DOHH2 (cell line): ENCODE measurements around the gene LRRTM2.

Source experiments
- H3F3A ChIP-seq: fragments of 200-600 bp; sonication (generic), shearing (Covaris generic); 2 replicates; pipeline ENCODE4 v1.6.0; 2016; ENCODE audit warnings: antibody characterized with exemption, mild to moderate bottlenecking; ENCODE audit not compliant: control insufficient read depth, insufficient read depth
- H3K27ac ChIP-seq: fragments of 200-600 bp; sonication (generic); 2 replicates; pipeline ENCODE4 v1.5.1; 2014; ENCODE audit warnings: low read depth, mild to moderate bottlenecking, low read length, moderate library complexity
- H3K27me3 ChIP-seq: fragments of 200-600 bp; sonication (generic); 2 replicates; pipeline ENCODE4 v1.6.1; 2014; ENCODE audit warnings: mild to moderate bottlenecking, low read length, mixed read lengths; ENCODE audit not compliant: control insufficient read depth
- H3K36me3 ChIP-seq: fragments of 200-600 bp; sonication (generic); 2 replicates; pipeline ENCODE4 v1.6.1; 2014; ENCODE audit warnings: mild to moderate bottlenecking, low read length, moderate library complexity, mixed read lengths; ENCODE audit not compliant: control insufficient read depth
- H3K4me1 ChIP-seq: fragments of 200-600 bp; sonication (generic); 2 replicates; pipeline ENCODE4 v1.6.1; 2014; ENCODE audit warnings: mild to moderate bottlenecking, low read length, mixed read lengths; ENCODE audit not compliant: control insufficient read depth
- H3K4me2 ChIP-seq: fragments of 200-600 bp; sonication (generic); 2 replicates; pipeline ENCODE4 v1.6.0; 2014; ENCODE audit warnings: mild to moderate bottlenecking, low read length, moderate library complexity
- H3K4me3 ChIP-seq: fragments of 200-600 bp; sonication (generic); 2 replicates; pipeline ENCODE4 v1.5.1; 2014; ENCODE audit warnings: mild to moderate bottlenecking, low read length, mixed read lengths
- H3K79me2 ChIP-seq: fragments of 200-600 bp; sonication (generic); 2 replicates; pipeline ENCODE4 v1.6.1; 2014; ENCODE audit warnings: mild to moderate bottlenecking, low read length, mixed read lengths; ENCODE audit not compliant: control insufficient read depth
- H3K9me2 ChIP-seq: fragments of 200-600 bp; sonication (generic); replicated peaks from 2 replicates; pipeline ENCODE4 v1.6.1; 2014; ENCODE audit warnings: mild to moderate bottlenecking, low read length, mixed read lengths; ENCODE audit not compliant: control insufficient read depth
- H3K9me3 ChIP-seq: fragments of 200-600 bp; sonication (generic); 2 replicates; pipeline ENCODE4 v1.6.1; 2014; ENCODE audit warnings: antibody characterized with exemption, low read length, mixed read lengths; ENCODE audit not compliant: control insufficient read depth, insufficient read depth
- H4K20me1 ChIP-seq: fragments of 200-600 bp; sonication (generic); 2 replicates; pipeline ENCODE4 v1.6.0; 2014; ENCODE audit warnings: low read depth, mild to moderate bottlenecking, antibody characterized with exemption, low read length, moderate library complexity; ENCODE audit not compliant: control insufficient read depth, insufficient read depth
- EZH2phosphoT487 ChIP-seq: fragments of 200-600 bp; sonication (generic); IDR thresholded peaks from 2 replicates; pipeline ENCODE4 v1.6.1; 2017; ENCODE audit warnings: borderline replicate concordance, mild to moderate bottlenecking, antibody characterized with exemption, low read length, moderate library complexity, mixed read lengths
- TF ChIP-seq, protein P1 (sequence below): fragments of 200-600 bp; sonication (generic); IDR thresholded peaks from one replicate; pipeline ENCODE4 v1.5.1; 2014; ENCODE audit warnings: antibody characterized with exemption, mild to moderate bottlenecking, low read depth, low read length; ENCODE audit not compliant: poor library complexity, severe bottlenecking

Gene LRRTM2

GRCh38 chr5:138832218-138832617 lies 42.9 kb downstream of the LRRTM2 start:
- TF ChIP-seq EZH2phosphoT487 = no peak
- TF ChIP-seq, protein P1, sequence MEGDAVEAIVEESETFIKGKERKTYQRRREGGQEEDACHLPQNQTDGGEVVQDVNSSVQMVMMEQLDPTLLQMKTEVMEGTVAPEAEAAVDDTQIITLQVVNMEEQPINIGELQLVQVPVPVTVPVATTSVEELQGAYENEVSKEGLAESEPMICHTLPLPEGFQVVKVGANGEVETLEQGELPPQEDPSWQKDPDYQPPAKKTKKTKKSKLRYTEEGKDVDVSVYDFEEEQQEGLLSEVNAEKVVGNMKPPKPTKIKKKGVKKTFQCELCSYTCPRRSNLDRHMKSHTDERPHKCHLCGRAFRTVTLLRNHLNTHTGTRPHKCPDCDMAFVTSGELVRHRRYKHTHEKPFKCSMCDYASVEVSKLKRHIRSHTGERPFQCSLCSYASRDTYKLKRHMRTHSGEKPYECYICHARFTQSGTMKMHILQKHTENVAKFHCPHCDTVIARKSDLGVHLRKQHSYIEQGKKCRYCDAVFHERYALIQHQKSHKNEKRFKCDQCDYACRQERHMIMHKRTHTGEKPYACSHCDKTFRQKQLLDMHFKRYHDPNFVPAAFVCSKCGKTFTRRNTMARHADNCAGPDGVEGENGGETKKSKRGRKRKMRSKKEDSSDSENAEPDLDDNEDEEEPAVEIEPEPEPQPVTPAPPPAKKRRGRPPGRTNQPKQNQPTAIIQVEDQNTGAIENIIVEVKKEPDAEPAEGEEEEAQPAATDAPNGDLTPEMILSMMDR = no peak
- Histone ChIP-seq H3F3A (no peaks in the 10 kb centered on the region), H4K20me1 (no peaks in the 10 kb centered on the region), H3K4me3 (no peak overlapping the region), H3K79me2 (no peaks in the 10 kb centered on the region), H3K4me1 (no peaks in the 10 kb centered on the region), H3K9me3 (no peaks in the 10 kb centered on the region), H3K36me3 (0 out of 2 replicates have a peak, but pooled peaks cover 5% of the 10 kb centered on the region), H3K27me3 (no peaks in the 10 kb centered on the region), H3K27ac (no peak overlapping the region), H3K4me2 (no peak overlapping the region), H3K9me2 (no peaks in the 10 kb centered on the region)

DNA sequence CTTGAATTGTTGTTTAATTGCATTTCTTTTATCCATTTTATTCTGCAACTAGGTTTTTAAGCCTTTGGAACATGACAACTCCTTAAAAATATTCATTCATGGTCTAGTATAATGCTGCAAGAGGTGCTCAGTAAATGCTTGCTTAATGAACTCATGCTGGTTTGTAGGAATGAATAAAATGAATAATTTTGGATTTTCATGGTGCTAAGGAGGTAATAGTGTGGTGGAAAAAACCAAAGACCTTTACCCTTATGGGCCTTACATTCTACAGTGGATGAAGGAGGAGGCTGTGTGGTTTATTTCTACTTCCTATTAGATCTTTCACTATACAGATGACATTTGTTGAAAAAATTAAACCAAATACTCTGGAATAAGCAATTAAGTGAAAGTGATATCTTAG lies 43.4 kb downstream of the LRRTM2 start:
- Histone ChIP-seq H3K9me2 (no peaks in the 10 kb centered on the region), H3F3A (no peaks in the 10 kb centered on the region), H3K4me2 (no peak overlapping the region), H4K20me1 (no peaks in the 10 kb centered on the region), H3K27ac (no peak overlapping the region), H3K4me3 (no peak overlapping the region), H3K4me1 (no peaks in the 10 kb centered on the region), H3K9me3 (no peaks in the 10 kb centered on the region), H3K36me3 (0 out of 2 replicates have a peak, but pooled peaks cover 5% of the 10 kb centered on the region), H3K79me2 (no peaks in the 10 kb centered on the region), H3K27me3 (no peaks in the 10 kb centered on the region)
- TF ChIP-seq, protein P1 = no peak
- no peak for TF ChIP-seq EZH2phosphoT487

DNA sequence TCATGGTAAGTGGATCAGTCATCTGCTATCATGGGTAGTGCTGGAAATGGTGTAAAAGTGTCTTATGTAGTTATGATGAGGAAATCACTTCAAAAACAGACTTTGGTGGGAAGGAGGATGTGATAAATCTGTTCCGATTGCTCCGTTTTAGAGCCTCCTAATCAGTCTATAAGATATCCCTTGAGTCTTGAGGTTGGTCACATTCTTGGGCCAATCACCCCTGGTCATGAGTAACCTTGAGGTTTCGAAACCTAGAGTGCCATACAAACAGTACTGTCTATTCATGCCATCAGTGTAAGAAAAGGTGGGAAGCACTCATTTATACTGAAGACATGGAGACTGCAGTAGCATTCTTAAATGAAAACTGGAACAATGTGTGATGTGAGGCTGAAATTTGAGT lies 45.8 kb downstream of the LRRTM2 start:
- H3K36me3 ChIP-seq = 0 out of 2 replicates have a peak, but pooled peaks cover 5% of the 10 kb centered on the region
- no peaks in the 10 kb centered on the region for H3K9me3 ChIP-seq
- no peaks in the 10 kb centered on the region for H3K9me2 ChIP-seq
- H3K4me2 ChIP-seq = no peak overlapping the region
- no peak overlapping the region for H3K27ac ChIP-seq
- no peaks in the 10 kb centered on the region for H3K79me2 ChIP-seq
- no peaks in the 10 kb centered on the region for H3K27me3 ChIP-seq
- H3K4me1 ChIP-seq = no peaks in the 10 kb centered on the region
- peaks cover 6% of the 10 kb centered on the region; the same call in 1 of the 2 replicates for H3F3A ChIP-seq
- TF ChIP-seq, protein P1 = no peak
- H3K4me3 ChIP-seq = no peak overlapping the region
- no peaks in the 10 kb centered on the region for H4K20me1 ChIP-seq

- no peaks in the 10 kb centered on the region for H3K27me3 ChIP-seq
- peaks cover 6% of the 10 kb centered on the region; the same call in 1 of the 2 replicates for H3F3A ChIP-seq
- no peaks in the 10 kb centered on the region for H3K9me3 ChIP-seq
- H3K36me3 ChIP-seq = 0 out of 2 replicates have a peak, but pooled peaks cover 5% of the 10 kb centered on the region
- no peaks in the 10 kb centered on the region for H3K79me2 ChIP-seq
- H3K9me2 ChIP-seq = no peaks in the 10 kb centered on the region
- H3K4me2 ChIP-seq = no peak overlapping the region
- H3K4me1 ChIP-seq = no peaks in the 10 kb centered on the region
- no peak for TF ChIP-seq EZH2phosphoT487
- TF ChIP-seq, protein P1 = no peak
- no peak overlapping the region for H3K4me3 ChIP-seq
- no peak overlapping the region for H3K27ac ChIP-seq
- no peaks in the 10 kb centered on the region for H4K20me1 ChIP-seq
Measured at GRCh38 chr5:138828556-138828955, 46.6 kb downstream of the LRRTM2 start.
